22Rv1 (cell line): ENCODE measurements around the gene SLC6A13.

ENCODE experiments used
- ZFX ChIP-seq: fragments of 450-650 bp; IDR thresholded peaks from 2 replicates; pipeline ENCODE4 v1.6.1; 2017; ENCODE audit warnings: antibody characterized with exemption, borderline replicate concordance
- TF ChIP-seq, protein P1 (sequence below): fragments of 450-650 bp; IDR thresholded peaks from 2 replicates; pipeline ENCODE4 v1.5.1; 2017; ENCODE audit warnings: mild to moderate bottlenecking

DNA sequence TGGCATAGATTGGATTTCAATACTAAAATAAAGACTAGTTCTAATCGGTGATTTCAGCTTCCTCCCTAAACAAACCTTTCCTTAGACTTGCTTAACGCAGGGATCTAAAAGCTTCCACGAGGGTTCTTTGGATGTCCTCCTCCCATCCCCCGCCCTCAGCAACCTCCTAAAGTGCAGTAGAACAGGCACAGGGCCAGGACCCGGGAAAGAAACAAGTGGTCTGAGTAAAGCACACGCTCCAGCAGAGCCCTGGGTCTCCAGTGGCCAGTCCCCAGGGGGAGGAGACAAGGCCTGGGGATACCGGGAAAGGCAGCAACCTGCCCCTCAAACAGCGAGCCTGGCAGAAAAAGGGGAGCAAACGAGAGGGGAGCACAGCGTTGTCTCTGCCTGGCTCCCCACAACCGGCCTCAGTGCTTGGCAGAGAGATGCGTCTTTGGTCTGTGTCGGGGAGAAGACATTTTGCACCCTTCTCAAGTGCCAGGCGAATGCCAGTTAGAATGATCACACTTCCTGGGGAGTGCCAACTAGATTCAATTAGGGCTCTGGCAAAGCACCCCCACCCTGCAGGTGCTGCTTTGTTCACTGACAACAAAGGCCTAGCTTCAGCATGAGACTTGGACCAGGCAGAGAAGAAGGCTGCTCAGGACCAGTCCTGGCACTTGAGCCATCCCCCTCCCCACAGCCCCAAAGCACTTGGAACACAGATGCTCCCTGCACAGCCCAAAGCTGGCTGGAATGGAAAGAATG lies 31.5 kb downstream of the SLC6A13 start:
- TF ChIP-seq ZFX, result no peak
- TF ChIP-seq, protein P1, sequence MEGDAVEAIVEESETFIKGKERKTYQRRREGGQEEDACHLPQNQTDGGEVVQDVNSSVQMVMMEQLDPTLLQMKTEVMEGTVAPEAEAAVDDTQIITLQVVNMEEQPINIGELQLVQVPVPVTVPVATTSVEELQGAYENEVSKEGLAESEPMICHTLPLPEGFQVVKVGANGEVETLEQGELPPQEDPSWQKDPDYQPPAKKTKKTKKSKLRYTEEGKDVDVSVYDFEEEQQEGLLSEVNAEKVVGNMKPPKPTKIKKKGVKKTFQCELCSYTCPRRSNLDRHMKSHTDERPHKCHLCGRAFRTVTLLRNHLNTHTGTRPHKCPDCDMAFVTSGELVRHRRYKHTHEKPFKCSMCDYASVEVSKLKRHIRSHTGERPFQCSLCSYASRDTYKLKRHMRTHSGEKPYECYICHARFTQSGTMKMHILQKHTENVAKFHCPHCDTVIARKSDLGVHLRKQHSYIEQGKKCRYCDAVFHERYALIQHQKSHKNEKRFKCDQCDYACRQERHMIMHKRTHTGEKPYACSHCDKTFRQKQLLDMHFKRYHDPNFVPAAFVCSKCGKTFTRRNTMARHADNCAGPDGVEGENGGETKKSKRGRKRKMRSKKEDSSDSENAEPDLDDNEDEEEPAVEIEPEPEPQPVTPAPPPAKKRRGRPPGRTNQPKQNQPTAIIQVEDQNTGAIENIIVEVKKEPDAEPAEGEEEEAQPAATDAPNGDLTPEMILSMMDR, result no peak
